ENCODE measurements around the gene PTPRG.

PTPRG gene

DNA sequence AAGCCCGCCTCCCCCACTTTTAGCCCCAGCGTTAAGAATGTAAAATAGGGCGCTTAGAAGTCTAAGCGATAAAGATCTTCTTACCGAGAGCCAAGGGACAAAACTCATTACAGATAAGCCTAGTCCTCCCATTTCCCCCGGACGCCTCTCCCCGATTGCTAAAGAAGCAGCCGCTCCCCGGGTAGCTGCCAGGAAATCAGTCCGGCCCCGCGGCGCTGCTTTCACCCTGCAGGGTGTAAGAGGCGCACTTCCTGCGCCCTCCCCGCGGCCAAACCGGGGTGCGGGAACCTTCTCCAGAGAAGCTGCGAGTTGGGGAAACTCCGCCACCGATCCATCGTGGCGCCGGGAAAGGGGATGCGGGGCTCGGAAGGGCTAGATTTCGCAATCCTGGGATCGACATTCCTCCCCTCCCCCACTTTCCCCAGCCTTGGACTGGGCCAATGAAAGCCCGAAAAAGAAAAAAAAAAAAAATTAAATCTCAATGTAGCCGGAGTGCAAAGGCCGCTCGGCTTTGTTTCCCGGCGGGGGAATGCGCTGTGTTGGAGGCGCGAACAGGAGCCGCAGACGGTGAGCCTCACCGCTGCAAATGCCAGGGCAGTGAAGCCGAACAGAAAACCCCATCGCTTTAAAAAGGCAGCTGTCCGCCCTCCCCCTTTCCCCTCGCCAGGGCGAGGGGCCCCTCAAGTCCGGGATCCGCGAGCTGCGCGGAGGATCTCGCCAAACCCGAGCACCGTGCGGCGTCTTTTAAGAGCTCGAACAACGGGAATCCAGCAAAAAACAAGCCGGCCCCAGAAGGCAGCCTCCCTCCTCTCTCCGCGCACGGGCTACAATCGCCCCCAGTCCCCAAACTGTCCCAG, 626 bp upstream of the PTPRG start:
- in situ Hi-C loops (cut with HindIII; ENCODE audit: low sequenced_read_pairs), result loop anchor here (10.0 kb wide), 1 partner anchor 624 kb away; no protein-coding TSS in a partner anchor
- peak; percentile 63 for DNase-seq (ENCODE audit: low read depth)
- H3K4me3 ChIP-seq (ENCODE audit: low read depth, low read length), result peak overlapping the region; percentile 93
- TF ChIP-seq, protein P1, sequence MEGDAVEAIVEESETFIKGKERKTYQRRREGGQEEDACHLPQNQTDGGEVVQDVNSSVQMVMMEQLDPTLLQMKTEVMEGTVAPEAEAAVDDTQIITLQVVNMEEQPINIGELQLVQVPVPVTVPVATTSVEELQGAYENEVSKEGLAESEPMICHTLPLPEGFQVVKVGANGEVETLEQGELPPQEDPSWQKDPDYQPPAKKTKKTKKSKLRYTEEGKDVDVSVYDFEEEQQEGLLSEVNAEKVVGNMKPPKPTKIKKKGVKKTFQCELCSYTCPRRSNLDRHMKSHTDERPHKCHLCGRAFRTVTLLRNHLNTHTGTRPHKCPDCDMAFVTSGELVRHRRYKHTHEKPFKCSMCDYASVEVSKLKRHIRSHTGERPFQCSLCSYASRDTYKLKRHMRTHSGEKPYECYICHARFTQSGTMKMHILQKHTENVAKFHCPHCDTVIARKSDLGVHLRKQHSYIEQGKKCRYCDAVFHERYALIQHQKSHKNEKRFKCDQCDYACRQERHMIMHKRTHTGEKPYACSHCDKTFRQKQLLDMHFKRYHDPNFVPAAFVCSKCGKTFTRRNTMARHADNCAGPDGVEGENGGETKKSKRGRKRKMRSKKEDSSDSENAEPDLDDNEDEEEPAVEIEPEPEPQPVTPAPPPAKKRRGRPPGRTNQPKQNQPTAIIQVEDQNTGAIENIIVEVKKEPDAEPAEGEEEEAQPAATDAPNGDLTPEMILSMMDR (IDR thresholded peaks at IDR 0.05; ENCODE audit: low read depth, low read length, missing control alignments), result no peak

DNA sequence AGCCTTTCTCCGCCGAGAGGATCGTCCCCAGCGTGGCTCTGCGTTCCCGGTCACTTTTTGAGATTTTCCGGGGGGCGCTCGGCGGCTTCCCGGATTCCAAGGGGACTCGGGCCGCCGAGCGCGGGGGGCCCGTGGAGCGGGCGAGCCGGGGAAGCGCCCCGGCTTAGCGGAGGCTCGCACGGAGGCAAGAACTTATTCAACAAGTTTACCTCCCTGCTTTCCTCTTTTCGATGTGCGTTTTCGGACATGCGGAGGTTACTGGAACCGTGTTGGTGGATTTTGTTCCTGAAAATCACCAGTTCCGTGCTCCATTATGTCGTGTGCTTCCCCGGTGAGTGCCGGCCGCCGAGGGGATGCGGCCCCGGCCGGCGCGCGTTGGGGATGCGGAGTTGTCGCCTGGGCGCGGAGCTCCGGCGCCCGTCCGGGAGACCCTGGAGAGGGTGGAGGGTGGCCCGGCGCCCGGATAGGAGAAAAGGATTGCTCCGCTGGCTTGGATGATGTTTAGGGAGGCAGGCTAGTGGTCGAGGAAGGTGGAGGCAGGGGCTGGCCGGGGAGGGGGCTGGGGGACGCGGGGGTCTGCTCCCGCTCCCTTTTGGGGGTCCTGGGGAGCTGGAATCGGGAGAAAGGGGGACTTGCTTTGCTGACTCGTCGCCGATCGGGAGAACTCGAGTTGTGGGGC, 810 bp downstream of the PTPRG start:
- in situ Hi-C loops (cut with HindIII; ENCODE audit: low sequenced_read_pairs), result loop anchor here (10.0 kb wide), 1 partner anchor 623 kb away; no protein-coding TSS in a partner anchor
- DNase-seq (ENCODE audit: low read depth), result no peak
- TF ChIP-seq, protein P1 (IDR thresholded peaks at IDR 0.05; ENCODE audit: low read depth, low read length, missing control alignments), result no peak
- H3K4me3 ChIP-seq (ENCODE audit: low read depth, low read length), result peak overlapping the region; percentile 93

DNA sequence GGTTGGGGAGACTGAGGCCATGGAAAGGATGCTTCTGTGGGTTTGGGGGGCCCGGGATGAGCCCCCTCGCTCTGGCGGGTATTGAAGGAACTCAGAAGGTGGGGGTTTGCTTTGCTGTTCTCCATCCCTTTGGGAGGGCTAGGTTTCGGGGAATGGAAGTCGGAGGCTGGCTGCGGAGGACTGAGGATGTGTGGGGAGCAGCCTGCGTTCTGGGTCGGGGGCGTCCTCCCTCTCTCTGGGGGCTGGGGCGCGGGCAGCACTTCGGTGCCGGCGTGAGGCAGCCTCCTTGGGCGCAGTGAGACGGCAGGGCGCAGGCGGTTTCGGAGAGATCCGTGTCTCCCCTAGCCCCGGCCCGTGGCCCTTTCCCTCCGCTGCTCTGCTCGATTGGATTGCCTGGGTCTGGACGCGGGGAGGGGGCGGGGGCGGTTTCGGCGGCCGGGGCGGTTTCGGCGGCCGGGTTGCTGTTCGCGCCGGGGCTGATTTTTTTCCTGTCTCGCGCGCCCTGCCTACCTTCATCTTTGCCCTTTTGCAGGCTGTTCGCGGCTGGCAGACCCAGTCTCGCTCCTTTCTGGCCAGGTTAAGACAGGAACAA, 1.4 kb downstream of the PTPRG start:
- TF ChIP-seq, protein P1 (IDR thresholded peaks at IDR 0.05; ENCODE audit: low read depth, low read length, missing control alignments), result no peak
- in situ Hi-C loops (cut with HindIII; ENCODE audit: low sequenced_read_pairs), result loop anchor here (10.0 kb wide), 1 partner anchor 622 kb away; no protein-coding TSS in a partner anchor
- H3K4me3 ChIP-seq (ENCODE audit: low read depth, low read length), result peak overlapping the region; percentile 93
- DNase-seq (ENCODE audit: low read depth), result no peak

DNA sequence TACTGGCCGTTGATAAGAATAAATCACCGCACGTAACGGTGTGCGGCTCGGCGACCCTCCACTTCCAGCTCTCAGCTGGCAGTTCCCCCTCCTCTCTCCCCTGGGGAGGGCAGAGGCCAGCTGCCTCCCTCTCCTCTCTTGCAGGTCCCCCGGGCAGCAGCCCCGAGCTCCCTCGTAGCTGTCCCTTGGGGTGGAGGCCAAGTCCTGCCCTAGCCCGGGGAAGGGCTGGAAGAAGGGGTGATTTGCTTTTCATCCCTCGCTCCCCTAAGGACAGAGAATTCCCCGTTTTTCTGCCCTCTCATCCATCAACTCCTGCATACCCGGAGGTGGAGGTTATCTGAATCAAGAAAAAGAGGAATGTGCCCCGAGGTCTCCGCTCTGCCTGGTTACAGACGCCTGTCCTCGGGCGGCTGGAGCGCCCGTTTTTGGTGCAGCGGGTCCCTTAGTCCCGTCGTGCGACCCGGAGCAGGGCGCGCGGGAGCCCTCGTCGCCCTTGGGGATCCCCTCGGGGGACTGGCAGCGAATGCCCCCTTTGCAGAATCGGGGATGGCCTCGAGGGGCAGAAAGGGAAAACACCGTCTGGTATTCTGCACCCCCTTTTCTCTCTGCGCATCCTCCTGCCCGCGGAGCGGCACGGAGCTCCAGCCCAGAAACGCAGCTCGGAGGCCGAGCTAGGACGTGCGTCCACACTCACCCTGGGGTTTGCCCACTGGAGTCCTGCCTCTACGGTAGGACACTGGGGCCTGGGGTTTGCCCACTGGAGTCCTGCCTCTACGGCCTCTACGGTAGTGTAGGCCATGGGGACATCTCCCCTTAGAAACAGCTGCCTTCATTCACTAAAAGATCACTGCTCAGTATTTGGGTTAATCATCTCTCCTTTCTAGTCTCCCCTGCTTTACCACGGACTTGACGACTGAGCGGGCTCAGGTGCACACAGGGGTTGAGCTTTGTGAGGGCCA, 2.2 kb downstream of the PTPRG start:
- in situ Hi-C loops (cut with HindIII; ENCODE audit: low sequenced_read_pairs), result loop anchor here (10.0 kb wide), 1 partner anchor 621 kb away; no protein-coding TSS in a partner anchor
- DNase-seq (ENCODE audit: low read depth), result no peak
- peak overlapping the region; percentile 93 for H3K4me3 ChIP-seq (ENCODE audit: low read depth, low read length)
- TF ChIP-seq, protein P1 (IDR thresholded peaks at IDR 0.05; ENCODE audit: low read depth, low read length, missing control alignments), result no peak

DNA sequence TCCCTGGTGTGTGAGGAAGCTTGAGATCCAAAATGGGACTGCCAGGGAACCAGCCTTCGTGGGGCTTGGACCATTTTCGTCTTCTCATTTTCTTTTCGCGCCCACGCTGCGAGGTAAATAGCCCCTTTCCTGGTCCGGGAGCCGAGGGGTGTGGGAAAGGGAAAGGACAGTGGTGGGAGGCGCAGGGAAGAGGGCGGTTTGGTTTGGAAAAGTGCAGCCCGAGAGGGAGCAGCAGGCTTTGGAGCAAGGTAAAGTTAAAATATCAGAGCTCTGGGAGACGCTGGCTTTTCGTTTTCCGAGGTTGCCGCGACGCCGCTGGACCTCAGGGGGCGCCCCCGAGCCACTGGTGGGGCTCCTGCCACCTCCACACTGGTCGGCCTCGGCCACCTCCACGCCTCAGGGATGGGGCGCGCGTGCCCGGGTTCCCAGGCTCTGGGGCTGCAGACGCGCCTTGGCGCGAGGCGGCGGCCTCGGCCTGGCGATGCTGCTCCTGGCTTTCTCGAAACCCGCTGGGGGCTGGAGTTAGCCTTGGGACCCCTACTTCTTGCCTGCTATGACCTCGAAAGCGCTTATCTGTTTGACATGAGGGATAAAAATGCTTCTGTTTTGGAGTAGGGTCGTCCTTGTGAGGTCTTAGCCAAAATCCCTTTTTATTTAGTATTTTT, 3.2 kb downstream of the PTPRG start:
- peak overlapping the region; percentile 93 for H3K4me3 ChIP-seq (ENCODE audit: low read depth, low read length)
- peak; percentile 33 for DNase-seq (ENCODE audit: low read depth)
- in situ Hi-C loops (cut with HindIII; ENCODE audit: low sequenced_read_pairs), result loop anchor here (5.0 to 10.0 kb wide), 2 partner anchors 78 to 620 kb away; no protein-coding TSS in a partner anchor
- TF ChIP-seq, protein P1 (IDR thresholded peaks at IDR 0.05; ENCODE audit: low read depth, low read length, missing control alignments), result peak; percentile 84

Data from astrocyte of the cerebellum (primary cell).